IMR-90 (cell line): Measurements from ENCODE around the gene XIRP1. TPM values are rescaled to one million over a fixed set of nuclear protein-coding genes. Genes with fewer than 3 reads are reported as not detected.

ENCODE experiments used
- CEBPB ChIP-seq: IDR thresholded peaks from 2 replicates; pipeline ENCODE4 v1.6.1; 2012; ENCODE audit warnings: low read depth, low read length, improper control_type of control experiment
- ELK1 ChIP-seq: fragments of 150-350 bp; IDR thresholded peaks from 2 replicates; pipeline ENCODE4 v1.6.1; 2016; ENCODE audit warnings: low read depth, mild to moderate bottlenecking, low read length, moderate library complexity, borderline replicate concordance
- FOS ChIP-seq: fragments of 150-350 bp; IDR thresholded peaks from 2 replicates; pipeline ENCODE4 v1.6.1; 2016; ENCODE audit warnings: low read depth, low read length
- RAD21 ChIP-seq: IDR thresholded peaks from 2 replicates; pipeline ENCODE4 v1.6.1; 2012; ENCODE audit warnings: low read length, improper control_type of control experiment
- RCOR1 ChIP-seq: IDR thresholded peaks from 2 replicates; pipeline ENCODE4 v1.6.1; 2012; ENCODE audit warnings: mild to moderate bottlenecking, low read length, improper control_type of control experiment; ENCODE audit not compliant: insufficient replicate concordance
- SMC3 ChIP-seq: fragments of 150-350 bp; IDR thresholded peaks from 2 replicates; pipeline ENCODE4 v1.6.1; 2016; ENCODE audit warnings: low read depth, mild to moderate bottlenecking, antibody characterized with exemption, low read length, moderate library complexity
- polyA plus RNA-seq, 3 experiments: library from polyadenylated mRNA; depleted of rRNA; stranded (reverse); fragments of >200 nt; gene quantifications; 2 replicates each; pipeline ENCODE4 v1.2.3, GENCODE V29; 2012; ENCODE audit warnings: low replicate concordance in 1 of 3
- total RNA-seq: library from RNA; depleted of rRNA; stranded (reverse); fragments of >200 nt; gene quantifications from 2 replicates; pipeline ENCODE4 v1.2.3, GENCODE V29; 2012

Gene XIRP1
- total and polyA plus RNA-seq, 2 of the 4 experiments (the other 2 are of a cell fraction), result under 0.01 to 0.07 TPM

- TF ChIP-seq ELK1, result no peak
- no peak for TF ChIP-seq SMC3
- TF ChIP-seq RAD21, result no peak
- no peak for TF ChIP-seq RCOR1
- no peak for TF ChIP-seq CEBPB
- TF ChIP-seq FOS, result no peak
Measured at GRCh38 chr3:39149498-39150147, 42.8 kb downstream of the XIRP1 start (continued).
